NCI-H2196 (cell line): ENCODE measurements around the gene GLIS2.

Experiments
- DNase-seq: peaks from one replicate; lab custom pipeline; 2025; ENCODE audit not compliant: unreplicated experiment; lab: John Stamatoyannopoulos, UW

The GLIS2 gene

DNA sequence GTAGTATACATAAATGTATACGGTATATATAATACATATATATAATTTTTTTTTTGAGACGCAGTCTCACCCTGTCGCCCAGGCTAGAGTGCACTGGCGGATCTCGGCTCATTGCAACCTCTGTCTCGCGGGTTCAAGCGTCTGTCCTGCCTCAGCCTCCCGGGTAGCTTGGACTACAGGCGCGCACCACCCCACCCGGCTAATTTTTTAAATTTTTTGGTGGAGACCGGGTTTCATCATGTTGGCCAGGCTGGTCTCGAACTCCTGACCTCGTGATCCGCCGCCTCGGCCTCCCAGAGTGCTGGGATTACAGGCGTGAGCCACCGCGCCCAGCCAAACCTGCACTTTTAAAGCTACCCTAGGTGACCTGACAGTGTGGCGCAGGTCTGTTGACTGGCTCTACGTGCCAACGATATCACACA, 34.5 kb downstream of the GLIS2 start:
- DNase-seq, result no peak

GRCh38 chr16:4350787-4351659, 35.2 kb downstream of the GLIS2 start, which contains the start of gene PAM16:
PAM16 (minus strand) TSS chr16:4351321; CDS start chr16:4351234, 87 bp downstream.
- peak; percentile 96 for DNase-seq

- DNase-seq, result no peak
Observed at GRCh38 chr16:4351880-4352279, 36.0 kb downstream of the GLIS2 start.

GRCh38 chr16:4352843-4353242, 37.0 kb downstream of the GLIS2 start:
- no peak for DNase-seq

GRCh38 chr16:4353675-4354074, 37.8 kb downstream of the GLIS2 start:
- no peak for DNase-seq

DNA sequence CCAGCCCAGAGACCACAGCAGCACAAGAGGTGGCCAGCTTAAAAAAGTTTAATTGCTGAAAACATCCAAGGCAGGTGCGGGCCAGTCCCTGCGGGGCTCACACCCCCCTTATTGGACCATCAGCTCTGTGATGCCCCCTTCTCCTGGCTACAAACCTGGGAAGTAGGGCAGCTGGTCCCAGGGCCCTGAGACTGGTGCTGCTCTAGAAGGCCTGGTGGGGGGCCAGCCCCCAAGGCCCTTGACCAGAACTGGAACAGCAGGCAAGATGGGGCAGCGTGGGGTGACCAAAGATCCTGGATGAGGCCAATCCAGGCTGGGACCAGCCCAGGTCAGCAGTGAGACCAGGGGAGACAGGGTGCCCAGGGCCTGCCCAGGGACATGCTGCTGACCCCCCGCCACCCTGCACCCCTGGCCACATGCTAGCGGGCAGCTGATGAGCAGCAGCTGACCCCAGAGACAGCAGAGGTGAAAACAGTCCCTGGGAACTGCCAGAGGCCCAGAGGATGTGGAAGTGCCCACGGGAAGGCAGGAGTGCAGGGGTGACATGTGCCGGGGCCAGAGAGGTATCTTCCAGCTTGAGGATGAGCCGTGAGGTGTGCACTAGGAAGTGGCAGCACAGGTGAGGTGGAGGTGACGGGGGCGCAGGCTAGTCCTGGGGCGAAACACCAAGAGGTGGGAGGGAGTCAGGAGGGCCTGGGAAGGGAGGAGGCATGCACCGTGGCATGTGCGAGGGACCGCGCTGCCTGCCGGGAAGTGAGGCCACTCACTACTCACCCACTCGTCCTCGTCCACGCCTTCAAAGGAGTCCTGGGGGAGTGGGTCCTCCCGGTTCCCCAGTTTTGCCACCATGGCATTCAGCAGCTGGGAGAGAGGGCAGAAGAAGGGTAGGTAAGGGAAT, 38.9 kb downstream of the GLIS2 start:
- DNase-seq, result no peak

DNA sequence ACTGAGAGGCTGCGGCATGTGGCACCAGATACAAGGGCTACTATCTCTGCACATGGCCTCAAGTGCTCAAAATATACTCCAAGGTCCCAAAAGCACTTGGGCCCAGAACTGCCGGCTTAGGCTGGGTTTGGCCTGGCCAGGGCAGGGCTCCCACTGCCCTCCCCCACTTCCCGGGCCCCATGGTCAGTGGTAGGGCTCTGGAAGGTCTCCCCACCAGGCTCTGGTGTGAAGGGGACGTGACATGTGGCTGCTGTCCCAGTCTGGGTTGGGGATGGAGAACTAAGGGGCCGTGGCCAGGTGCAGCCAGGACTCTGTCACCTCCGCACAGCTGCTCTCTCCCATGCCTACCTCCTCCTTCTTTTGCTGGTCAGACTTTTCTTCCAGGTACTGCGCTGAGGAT, 41.0 kb downstream of the GLIS2 start:
- DNase-seq, result no peak

DNA sequence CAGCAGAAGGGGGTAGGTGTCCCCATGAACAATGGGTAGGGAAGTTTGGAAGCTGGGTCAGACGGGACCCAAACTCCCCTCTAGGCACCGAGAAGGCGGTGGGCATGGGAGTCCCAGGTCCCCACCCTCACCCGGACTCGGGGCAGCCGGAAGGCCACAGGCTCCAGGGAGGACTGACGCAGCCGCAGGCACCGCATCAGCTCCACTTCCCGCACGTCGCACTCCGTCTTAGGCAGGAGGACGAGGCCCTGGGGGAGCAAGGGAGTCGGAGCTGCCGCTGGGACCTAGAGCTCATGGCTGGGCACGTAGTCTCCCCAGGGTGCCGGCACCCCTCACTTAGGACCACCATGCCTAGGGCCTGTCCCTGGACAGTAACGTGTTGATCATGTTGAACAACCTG, 42.4 kb downstream of the GLIS2 start:
- no peak for DNase-seq

DNA sequence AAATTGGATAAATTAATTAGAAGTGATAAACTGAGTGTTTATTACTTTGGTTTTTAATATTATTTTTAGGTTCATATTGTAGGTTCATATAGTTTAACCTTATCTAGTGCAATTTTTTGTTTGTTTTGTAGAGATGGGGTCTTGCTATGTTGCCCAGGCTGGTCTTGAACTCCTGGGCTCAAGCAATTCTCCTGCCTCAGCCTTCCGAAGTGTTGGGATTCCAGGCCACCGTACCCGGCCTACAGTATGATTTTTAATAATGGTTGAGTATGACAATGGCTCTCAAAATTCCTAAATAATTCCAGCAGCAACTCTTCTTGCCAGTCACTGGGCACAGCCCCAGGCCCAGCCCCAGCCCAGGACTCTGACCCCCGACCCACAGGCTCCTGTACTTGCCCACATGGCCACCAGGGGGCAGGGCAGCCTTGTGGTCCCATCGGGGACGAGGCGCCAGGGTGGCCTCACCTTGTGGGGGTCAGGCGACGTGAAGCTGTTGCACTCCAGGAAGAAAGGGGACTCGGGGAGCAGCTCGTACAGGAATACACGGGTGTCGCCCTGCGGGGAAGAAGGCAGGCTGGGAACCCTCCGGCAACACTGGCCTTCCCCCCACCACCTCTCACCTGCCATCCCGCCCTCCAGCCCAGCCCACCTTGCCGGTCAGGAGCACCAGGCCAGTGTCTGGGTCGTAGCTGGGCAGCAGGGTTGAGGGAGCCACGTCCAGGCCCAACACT, 43.1 kb downstream of the GLIS2 start:
- DNase-seq, result peak; percentile 44

GRCh38 chr16:4359914-4360313, 44.0 kb downstream of the GLIS2 start:
- no peak for DNase-seq

GRCh38 chr16:4360538-4361021, 44.7 kb downstream of the GLIS2 start:
- DNase-seq, result peak; percentile 74

DNA sequence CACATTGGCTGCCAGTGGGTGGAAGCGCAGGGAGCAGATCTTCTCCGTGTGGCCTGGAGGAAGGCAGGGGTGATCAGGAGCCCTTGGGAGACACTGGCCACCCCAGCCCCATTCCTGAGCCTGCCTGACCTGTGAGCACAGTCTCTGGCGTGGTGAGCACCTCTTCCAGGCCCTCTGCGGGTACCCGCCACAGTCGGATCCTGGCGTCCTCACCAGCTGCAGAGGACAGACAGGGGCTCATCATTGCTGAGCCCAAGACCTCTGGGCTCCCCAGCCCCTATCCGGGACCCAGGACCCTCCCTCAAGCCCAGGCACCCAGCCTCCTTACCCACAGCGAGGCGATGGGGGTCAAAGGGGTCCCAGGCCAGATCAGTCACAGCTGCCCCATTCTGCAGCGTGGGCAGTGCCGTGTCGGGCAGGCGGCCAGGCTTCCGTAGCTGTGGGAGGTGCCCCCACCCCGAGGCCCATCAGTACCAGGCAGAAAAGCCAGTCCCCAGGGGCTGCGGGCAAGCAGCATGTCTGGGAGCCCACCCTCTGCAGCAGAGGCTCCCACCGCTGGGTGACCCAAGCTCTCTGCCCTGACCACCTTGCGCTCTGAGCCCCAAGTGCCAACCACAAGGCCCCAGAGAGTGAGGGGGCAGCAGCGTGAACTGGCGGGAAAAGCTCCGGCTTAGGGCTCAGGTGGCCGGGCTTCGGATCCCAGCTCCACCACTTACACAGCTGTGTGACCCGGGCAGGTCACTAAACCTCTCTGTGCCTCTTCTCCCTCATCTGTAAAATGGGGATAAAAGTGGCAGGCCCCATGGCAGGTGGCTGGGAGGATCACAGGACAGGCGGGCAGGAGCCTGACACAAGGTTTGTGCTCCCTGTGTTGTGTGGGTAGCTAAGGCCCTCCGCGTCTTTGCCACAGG, 45.4 kb downstream of the GLIS2 start:
- no peak for DNase-seq

- DNase-seq, result no peak
Observed at GRCh38 chr16:4361944-4362311, 46.1 kb downstream of the GLIS2 start.

GRCh38 chr16:4362476-4363135, 46.7 kb downstream of the GLIS2 start:
- no peak for DNase-seq

DNA sequence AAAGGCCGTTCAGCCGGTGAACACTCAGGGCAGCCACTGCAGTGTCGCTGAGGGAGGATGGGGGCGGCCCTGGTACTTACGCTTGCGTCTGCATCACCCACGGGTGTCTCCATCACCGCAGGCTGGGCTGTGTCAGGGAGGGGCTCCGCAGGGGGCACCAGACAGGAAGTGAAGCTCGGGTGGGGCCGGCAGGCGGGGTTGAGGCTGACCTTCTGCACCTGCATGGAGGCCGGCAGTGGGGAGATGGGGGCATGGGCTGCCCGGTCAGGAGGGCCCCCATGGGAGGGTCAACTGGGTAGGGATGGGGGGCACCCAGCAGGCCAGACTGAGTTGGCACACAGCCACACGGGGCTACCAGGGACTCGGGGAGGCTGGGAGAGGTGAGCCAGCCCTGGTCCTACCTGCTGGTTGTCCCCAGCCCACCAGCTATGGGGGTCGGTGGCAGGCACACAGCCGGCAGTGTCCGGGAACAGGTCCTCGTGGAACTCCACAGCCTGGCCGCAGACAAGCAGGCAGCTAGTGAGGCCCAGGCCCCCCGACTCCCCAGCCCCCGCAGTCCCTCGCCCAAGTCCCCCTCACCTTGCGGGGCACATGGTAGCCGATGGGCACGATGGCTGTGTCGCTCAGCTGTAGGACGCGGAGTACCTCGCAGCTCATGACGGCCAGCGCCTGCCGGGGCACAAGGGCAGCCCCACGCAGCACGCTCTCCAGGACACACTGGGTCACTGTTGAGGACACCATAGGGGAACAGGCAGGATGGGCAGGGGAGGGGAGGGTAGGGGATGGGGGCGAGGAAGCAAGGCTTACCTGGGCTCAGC, 48.5 kb downstream of the GLIS2 start:
- no peak for DNase-seq

DNA sequence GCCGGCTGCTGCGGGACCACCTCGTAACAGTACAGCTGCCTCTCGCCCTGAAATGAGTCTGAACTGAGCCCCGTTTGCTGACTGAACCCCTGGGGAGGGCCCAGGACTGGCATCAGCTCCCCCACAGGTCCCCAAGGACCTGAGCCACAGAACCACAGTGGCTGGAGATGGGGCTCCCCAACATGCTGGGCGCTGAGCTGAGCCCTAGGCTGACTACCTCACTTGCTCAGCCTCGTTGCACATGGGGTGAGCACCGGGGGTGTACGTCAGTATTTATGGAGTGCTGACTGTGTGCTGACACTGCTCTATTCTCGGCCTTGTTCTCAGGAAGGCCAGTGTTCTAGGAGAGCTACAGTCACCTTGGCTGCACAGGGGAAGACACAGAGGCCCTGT, 49.1 kb downstream of the GLIS2 start:
- no peak for DNase-seq

GRCh38 chr16:4365615-4366014, 49.7 kb downstream of the GLIS2 start:
- no peak for DNase-seq

DNA sequence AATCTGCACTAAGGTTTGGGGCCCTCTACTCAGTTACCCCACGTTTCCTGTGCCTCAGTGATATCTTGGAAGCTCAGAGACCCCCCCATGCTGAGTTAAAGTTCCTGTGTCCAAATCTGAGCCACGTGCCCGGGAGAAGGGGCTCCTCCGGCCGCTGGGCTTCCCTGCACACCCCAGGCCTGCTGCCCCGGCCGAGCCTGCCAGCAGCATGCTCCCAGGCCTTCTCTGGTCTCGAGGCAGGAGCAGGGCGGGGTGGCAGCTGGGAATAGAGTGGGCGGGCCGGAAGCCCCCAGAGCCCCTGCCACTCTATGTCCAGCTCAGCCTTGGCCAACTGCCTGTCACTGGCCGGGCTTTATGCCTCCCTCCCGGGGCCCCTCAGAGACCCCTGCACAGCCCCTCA, 50.1 kb downstream of the GLIS2 start:
- DNase-seq, result no peak

GRCh38 chr16:4367393-4367856, 51.6 kb downstream of the GLIS2 start:
- no peak for DNase-seq
